LoVo (cell line): ENCODE data around the gene GPR183.

Source experiments
- DNase-seq: peaks from one replicate; pipeline ENCODE4 v3.0.0-alpha.2; 2016; ENCODE audit warnings: low spot score

GPR183 gene

DNA sequence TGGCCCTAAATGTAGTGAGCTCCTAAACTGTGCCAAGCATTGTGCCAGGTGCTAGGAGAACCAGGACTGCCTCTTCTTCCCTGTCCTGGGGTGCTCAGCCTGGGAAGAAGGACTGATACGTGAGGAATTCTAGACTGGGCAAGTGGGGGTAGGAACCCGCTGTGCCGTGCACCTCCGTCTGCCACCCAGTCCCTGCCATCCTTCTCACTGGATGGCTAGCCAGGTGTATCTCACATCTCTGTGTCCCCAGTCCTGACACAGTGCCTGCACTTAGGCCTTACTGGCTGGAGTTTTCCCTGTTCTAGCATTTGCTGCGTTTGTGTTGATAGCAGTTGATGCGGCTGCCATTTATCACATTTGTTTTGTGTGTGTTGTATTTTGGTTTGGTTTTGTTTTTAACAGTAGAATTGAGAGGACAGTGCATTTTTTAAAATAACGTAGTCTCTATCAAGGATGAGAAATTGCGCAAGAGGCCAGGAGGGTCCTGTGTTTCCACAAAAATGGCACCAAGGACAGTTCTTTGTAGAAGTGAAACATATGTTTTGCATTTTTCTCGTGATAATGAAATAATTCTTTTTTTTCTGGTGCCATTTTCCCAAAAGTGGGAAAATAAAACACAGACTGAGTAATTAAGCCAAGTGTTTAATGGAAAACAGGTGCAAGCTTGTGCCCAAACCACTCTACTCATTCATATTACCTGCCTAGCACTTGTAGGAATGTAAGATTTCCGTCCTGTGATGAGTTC lies 4.7 kb upstream of the GPR183 start:
- DNase-seq = no peak

DNA sequence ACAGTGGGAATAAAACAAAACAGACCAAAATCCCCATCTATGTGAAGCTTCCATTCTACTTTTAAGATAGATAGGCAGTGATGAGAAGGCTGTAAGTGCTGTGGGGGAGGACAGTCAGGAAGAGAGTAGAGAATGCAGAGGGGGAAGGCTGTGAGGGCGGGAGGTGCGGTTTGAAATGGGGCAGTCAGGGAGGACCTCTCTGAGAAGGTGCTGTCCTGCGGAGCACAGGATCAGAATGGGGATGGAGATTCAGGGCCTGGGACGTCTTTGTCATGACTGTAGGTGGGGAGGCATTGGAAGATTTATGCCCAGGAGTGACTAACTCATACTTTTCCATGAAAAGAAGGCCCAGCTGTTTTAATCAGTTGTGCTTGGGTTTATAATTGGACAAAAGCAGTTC lies 3.9 kb upstream of the GPR183 start:
- no peak for DNase-seq

DNA sequence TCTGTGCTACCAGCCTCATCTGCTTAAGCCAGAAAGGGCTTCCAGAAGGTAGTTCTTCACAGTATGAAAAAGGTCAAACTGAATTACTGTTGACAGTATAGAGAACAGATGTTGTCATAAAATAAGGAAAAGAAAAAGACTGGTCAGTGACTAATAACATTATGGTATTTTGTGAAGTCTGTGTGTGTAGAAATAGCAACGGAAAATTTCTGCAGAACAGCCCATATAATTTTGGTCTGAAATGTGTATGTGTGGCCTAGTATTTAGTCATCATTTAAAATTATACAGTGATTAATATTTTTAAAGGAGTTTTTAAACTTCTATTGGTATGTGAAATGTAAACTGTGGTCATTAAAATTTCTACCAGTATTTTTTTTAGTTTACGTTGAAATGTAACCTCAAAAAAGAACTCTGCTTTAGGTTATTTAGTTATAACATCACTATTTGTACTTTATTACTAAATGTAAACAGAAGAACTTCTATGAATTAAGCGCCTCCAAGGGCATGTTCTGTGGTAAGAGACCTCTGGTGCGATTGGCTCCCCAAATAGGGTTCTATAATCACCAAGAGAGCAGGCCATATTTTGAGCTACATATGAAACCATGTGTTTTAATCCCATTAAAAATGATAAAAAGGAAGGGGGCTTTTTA lies 3.3 kb upstream of the GPR183 start:
- DNase-seq = no peak

DNA sequence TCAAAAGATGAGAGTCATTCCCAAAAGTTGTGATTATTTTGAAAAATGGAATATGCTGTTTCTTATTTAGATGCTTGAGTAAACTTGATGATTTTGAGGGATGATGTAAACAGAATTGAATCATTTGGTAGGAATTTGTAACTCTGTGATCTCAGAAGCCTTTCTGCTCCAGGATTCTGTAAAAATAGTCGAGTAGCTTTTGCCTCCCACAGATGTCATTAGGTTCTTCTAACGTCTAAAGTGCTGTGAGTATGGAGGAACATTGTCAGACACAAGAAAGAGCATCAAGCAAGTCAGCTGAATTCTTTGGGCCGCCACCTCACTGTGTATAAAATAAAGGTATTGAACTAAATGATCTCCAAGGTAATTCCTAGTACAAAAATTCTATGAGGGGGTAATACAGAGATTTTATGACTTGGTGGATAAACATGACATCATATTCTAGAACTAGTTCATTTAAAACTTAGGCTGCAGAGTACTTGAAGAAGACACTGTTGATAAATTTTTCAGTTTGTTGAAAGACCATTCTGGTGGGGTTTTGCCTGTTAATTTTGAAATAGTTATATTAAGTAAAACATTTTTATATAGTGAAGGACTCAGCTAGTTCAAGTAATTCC lies 1.4 kb upstream of the GPR183 start:
- no peak for DNase-seq

DNA sequence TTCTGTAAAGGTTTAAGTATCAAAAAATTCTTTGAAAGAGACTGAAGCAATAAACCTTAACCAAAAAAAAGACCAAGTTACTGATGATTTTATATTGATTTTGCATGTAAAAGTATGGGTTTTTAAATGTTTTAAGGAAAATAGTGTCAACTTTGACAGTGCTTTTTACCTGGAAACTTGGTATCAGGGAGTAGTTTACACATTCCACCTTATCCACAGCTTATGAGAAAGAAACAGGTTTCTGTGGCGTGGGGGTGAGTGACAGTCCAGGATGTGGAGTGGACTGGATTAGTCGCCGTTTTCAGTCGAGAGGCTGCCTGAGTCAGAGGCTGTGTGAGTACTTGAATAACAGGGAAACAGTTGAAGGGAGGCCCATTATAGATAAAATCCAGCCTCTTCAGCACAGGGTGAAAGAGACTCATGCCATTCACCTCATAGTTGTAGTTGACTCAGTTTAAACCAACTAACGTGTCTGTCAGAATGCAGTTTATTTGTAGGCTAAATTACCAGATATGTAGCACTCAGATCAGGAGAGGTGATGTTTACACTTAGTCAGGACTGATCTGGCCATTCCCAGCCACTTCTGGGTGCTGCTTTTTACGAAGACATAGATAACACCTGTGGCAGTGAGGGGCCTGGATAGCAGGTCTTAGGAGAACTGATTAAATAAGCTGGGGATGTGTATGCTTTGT lies 595 bp upstream of the GPR183 start:
- DNase-seq = no peak

DNA sequence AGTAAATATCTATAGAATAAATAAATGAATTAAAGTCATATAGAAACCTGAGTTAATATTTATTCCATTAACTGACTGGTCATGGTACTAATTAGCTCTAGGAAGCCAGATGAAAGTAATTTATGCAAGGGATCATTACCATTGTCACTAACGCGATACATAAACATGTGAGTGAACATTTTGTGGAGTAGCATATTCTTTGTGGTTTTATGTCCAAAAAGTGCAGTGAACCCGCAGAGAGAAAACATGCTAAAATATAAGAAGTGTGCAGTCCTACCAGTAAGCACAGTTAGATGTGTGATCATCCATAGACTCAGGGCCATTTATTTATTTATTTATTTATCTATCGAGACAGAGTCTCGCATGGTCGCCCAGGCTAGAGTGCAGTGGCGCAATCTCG lies 1.6 kb downstream of the GPR183 start:
- no peak for DNase-seq

DNA sequence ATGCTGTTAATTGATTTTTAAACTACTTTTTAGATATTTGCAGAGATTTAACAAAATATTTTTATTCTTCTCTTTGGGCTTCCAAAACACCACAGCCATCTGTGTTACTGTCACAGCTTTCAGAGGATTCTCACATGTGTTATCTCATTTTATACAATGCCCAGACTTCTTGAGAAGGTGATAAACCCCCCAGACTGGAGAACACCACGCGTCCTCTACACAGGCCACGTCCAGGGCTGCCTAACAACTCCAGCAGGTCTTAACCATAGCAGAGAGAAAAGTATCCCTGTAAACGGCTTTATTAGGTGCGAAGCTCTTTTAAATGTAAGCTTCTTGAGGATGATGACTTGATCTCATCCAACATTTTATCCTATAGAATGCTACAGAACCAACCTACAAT lies 2.0 kb downstream of the GPR183 start:
- no peak for DNase-seq

DNA sequence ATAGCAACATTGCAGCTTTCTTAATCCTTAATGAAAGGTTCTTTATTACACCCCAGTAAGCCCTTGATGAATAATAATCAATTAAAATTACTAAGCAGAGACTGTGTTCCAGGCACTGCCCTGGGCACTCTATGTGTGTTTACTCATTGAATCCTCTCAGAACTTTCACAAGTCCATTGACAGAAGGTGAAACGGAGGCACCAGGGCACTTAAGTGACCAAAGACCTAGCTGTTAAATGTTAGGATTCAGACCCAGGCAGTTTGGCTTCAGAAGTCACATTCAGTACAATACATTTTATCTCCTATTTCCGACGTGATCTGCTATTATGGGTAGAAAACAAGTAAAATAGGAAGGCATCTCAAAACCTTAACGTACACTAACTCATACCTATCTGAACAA lies 2.7 kb downstream of the GPR183 start:
- no peak for DNase-seq

DNA sequence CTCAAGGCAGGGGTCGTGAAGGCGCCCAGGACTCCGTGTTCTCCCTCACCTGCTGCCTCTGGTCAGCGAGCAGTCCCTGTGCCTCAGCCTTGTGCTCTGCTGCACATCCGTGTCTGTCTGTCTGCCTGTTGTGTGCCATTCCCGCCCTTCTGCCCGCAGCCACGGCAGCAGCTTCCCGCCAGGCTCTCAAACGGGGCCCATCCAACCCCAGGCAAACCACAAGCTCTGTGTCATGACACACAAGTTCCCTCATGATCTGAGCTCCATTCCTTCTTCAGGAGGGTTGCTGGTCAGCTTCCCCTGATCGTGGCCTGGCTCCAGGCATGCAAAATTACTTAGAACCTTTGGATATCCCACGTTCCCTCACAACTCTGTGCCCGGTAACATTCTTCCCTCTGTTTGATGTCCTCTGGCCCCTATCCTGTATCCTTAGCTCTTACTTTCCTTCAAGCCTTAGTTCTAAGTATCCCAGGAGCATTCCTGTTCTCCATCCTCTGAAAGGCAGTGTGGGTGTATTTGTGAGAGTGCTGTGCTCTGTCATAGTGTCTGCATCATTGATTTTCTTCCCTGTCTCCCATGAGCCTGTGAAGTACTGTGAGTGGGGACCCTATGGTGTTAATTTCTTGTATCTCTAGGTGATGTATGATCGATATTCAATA lies 3.2 kb downstream of the GPR183 start:
- DNase-seq = no peak

DNA sequence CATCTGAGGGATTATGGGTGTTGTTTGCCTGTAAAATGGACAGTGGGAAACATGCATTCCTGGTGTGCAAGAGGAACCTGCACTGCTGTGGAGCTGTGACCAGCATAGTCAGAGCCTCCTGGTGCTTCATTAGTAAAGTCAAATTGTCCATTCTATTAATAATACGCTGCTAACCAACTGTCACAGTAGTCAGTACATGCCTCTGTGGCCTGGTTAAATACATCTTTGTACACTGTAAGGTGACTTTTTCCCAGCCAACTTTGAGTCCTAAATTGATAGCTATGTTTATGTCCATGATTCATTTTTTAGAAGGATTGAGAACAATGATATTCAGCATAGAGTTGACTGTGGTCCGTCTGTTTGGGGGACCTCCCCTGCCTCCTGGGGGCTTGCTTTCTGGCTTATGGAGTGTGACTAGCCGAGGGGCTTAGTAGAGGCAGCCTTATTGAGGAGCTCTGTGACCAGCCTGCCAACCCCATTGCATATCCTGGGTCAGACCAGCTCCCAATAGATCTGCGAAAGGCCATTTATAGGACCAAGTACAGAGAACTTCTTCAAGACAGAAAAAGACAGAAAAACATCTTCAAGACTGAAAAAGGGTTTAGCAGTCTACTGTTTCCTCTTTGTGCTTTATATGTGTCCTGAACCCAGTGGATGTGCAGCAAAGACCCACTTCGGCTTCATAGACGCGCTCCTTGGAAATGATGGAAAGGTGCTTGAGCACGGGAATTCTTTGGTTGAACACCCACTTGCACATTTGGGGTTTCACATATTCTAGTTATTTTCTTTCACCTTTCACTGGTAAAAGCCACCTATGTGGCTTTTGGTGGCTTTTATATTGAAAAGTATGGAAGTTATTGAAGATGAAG lies 4.3 kb downstream of the GPR183 start:
- DNase-seq = no peak

DNA sequence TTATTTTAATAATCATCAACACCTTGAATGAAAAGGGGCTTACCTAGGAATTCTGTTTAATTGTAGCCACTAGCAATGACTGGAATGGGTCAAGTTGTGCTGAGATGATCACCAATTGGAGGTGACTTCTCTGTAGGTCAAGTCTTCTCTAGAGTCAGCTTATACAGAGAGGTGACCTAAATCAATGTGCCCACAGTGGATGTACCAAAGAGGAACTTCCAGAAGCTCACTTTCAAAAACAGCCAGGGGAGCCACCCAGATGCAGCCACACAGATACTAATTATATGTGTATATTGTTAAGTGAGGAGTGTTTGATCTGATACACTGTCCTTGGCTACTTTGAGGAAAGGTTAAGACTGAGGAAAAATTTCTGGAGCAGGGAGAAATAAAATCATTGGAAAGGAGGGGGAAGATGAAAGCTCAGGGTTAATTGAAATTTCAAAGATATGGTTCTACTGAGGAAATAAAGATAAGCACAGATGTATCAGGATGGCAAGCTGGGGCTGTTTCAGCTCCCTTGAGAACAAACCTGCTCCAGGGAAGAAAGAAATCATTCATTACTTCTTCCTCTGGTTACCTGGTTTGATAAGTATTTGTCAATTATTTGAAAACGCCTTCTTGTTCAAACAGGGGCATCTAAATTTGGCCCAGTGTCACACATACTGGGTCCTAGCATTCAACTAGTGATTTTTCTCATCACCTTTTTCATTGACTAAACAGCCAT lies 5.1 kb downstream of the GPR183 start:
- no peak for DNase-seq

DNA sequence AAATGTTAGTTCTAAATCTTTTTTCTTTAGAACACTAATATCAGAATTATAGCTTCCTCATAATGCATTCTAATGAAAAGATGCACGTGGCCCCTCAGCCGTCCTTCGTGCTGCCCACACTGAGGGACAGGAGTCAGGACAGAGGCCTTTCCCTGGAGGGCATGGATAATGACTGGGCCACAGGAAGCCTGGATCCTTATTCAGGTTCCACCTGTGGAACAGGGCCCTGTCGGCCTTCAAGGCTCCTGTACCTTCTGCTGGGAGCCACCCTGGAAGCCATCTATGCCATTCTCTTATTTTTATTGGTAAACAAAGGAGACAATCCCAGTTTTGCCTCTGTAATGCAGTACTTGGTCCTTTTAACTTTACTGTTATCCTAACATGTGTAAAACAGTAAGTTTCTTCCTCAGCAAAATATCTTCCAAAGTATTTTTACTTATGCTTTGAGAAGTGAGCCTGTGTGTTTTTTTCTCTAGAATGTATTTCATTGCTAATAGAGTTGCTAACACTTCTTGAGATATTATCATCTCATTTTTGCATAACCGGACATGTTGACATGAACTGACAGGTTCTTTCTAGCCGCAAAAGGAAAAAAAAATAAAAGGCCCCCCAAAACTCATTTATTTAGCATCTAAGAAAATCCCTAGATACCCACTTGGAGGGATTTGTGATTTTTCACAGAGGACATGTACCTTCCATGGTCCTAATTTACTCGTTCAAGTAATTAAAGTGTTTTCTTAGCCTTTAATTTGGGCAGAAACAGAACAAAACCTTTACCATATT lies 6.0 kb downstream of the GPR183 start:
- DNase-seq = no peak

DNA sequence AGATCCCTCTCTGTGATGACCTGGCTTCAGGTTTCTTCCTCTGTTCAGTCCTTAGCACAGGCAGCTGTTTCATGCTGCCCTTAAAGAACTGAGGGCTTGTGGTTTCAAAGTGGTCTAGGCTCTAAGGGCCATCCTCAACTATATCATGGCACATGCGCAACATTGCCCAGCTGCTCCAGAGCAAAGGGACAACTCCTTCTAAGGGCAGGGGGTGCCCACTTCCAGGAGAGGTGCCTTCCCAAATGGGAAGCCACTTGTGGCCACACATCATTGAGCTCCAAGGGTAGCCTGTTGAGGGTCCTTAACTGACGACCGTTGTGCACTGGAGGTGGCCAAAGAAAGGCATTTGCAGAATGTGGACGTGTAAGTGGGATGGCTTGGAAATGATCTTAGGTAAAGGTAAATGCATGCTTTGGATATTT lies 7.3 kb downstream of the GPR183 start:
- no peak for DNase-seq

DNA sequence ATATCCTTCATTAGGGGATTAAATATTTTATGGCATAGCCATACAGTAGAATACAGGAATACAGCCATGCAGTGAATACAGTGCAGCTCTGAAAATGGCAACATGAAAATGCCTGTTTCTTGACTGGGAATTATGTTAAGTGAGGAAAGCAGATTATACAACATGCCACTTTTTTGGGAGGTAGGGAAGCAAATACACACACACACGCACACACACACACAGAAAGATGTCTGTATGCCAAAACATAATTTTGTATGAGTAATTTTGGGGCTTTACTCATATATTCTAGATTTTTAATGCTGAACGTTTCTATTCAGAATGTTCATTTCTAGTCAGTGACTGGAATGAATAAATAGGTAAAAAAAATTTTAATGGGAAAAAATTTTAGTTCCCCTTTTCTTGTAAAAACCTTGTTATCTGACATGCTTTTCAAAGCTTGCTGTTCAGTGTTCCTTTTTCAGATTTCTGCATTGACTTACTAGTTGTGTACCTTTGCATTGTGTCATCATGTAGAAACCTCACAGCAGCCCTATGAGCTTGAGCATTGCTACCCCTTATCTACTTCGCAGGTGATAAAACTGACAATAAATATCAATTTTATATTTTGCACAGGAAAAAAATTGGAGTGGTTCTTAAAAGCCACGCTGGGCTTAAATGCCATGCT lies 7.8 kb downstream of the GPR183 start:
- no peak for DNase-seq

DNA sequence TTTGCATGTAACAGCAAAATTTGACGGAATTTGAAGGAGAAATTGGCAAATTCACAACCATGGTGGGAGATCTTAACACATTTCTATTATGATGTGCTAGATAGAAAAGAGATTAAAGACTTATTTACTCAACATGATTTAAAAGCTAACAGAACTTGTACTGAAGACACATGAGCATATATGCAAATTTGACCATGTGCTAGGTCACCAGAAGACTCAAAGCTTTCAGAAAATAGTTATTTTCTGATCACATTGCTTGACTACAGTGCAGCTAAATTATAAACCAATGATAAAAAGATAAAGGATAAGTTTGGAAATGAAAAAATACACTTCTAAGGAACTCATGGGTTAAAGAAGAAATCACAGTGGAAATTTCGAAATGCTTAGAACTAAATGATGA lies 9.1 kb downstream of the GPR183 start:
- no peak for DNase-seq

DNA sequence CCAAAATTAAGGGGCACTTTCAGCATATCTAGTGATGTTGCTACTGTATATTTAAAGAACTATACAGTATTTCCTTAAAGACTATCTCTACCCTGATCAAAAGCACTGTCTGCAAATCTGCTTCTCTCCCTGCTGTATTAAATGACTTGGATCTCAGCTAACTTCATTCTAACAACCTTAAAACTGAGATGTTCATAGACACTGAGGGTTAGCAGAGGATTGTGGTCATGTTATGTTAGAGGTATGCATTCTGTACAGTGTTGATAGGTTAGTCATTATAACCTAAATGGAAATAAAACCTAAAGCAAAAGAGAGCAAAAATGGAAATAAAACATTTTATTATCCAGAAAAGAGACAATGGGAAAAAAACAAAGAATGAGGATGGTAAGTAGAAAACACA lies 9.9 kb downstream of the GPR183 start:
- no peak for DNase-seq

DNA sequence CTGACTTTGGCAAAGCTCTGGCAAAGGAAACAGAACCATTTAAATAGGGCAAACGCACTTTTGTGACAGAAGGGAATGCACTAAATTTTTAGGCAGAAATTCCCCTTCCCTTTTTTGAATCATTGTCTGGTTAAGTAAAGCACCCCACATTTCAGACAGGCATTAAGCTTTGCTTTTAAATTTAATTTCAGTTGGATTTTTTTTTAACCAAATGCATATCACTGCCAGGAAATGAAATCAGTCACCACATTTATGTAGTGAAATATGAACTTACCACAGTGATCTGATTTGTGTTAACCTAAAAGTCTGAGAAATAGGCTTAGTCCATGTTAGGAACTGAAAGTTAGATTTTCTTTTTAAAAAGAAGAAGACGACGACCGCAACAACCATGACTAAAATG lies 10.8 kb downstream of the GPR183 start:
- no peak for DNase-seq

DNA sequence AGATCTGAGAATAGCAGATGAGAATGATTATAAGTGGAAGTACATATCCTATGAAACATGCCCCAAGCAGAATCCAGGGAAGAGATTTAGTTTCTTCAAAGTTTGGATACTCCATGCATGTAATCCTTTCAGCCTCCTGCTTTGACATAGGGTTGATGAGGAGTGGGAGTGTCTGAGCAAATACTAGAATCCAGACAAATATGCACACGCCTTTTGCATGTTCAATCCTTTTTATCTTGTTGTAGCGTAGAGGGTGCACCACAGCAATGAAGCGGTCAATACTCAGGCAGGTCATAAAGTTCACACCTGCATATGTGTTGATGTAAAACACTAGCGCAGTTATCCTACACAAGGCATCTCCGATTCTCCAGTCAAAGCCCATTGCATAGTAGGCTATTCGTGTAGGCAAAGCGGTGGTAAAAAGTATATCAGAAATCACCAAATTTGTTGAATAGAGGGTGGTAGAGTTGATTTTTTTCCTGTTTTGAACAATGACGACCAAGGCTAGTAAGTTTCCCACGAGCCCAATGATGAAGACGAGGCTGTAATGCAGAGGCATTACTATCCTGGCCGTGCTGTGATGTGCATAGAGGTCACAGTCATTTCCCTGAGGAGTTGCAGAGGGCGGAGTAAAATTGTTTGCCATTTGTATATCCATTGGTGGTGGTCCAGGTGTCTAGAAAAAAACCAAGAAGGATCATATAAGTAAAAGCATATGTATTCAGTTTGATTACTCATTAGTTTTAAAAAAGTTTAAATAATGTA lies 11.5 kb downstream of the GPR183 start:
- DNase-seq = no peak

DNA sequence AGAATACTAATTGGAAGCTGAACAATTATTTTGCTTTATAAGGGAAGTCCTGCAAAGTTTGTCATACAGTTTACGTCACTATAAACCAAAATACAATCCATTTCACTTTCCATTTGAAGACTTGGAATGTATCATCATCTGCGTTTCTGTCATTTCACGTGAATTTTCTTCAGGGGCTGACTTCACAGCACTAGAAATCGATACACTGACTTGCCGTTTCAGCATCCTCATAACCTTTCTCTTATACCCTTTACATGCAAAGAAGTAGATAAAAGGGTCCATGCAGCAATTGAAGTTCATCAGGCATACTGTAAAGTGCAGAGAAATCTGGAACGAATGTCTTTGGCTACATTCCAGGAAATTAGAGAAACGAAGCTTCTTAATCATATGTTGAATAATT lies 12.2 kb downstream of the GPR183 start:
- no peak for DNase-seq
